GM12801 (cell line): ENCODE results near the gene CGNL1.

Source experiments
- TF ChIP-seq, protein P1 (sequence below): IDR thresholded peaks from one replicate; pipeline ENCODE4 v1.5.1; 2011; ENCODE audit warnings: control low read depth; ENCODE audit not compliant: insufficient read length; ENCODE audit errors: extremely low read depth

CGNL1 gene

DNA sequence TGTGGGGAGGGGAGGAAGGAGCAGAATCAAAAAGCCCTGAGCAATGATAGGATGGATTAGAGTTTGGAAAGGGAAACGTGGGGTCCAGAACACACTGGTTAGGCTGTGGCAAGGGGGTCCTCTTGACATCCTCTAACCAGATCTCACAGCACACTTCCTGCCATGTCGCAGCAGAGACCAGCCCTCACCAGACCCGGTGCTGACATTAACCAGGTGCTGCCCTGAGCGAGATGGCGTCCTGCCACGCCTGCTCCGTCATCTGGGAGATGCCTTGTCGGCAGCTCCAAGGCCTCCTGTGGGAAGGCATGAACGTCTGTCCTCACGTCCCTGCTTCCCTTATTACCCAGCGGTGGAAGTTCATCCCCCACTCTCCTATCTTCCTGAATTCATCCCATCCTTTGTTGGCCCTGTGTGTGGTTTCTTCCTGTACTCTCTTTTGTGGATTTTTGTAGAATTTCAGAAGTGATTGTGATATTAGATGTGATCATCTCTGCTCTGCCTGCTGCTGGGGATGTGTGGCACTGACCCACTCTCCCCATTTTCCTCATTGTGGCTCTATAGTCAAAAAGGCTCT, 186.0 kb downstream of the CGNL1 start:
- TF ChIP-seq, protein P1, sequence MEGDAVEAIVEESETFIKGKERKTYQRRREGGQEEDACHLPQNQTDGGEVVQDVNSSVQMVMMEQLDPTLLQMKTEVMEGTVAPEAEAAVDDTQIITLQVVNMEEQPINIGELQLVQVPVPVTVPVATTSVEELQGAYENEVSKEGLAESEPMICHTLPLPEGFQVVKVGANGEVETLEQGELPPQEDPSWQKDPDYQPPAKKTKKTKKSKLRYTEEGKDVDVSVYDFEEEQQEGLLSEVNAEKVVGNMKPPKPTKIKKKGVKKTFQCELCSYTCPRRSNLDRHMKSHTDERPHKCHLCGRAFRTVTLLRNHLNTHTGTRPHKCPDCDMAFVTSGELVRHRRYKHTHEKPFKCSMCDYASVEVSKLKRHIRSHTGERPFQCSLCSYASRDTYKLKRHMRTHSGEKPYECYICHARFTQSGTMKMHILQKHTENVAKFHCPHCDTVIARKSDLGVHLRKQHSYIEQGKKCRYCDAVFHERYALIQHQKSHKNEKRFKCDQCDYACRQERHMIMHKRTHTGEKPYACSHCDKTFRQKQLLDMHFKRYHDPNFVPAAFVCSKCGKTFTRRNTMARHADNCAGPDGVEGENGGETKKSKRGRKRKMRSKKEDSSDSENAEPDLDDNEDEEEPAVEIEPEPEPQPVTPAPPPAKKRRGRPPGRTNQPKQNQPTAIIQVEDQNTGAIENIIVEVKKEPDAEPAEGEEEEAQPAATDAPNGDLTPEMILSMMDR: no peak

DNA sequence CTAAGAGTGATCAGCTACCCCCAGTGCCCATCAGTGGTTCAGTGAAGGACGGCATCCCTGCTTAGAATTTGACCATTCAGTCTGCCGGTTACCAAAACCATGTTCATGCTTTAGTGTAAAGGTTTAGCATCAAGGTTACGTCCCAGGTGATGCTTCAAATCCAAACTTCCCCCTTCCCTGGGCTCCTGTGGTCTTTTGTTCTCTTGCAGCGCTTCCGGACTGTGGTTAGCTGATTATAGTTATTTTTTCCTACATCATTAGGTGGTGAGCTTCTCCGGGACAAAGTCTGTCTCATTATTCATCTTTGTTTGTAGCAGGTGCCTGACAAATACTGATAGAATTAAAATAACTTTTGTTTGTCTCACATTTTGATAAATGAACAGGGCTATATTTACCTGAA, 187.1 kb downstream of the CGNL1 start:
- TF ChIP-seq, protein P1: no peak

DNA sequence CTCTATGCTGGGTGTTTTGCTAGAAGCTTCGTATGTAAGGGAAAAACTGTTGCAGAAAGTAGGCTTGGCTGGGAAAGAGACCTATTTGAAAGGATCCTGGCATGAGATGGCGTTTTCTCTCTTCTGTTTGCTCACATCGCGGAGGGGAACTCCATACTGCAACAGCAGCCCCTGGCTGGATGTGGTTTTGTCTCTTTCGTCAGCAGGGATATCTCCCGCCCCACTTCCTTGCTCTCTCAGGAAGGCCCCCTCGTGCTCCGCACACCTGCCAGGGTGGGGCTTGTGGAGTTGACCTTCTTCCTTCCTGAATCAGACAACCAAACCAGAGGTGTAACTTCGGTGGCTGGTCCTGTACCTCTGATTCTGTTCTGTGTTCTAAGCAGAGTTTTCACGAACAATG, 189.0 kb downstream of the CGNL1 start:
- TF ChIP-seq, protein P1: no peak

DNA sequence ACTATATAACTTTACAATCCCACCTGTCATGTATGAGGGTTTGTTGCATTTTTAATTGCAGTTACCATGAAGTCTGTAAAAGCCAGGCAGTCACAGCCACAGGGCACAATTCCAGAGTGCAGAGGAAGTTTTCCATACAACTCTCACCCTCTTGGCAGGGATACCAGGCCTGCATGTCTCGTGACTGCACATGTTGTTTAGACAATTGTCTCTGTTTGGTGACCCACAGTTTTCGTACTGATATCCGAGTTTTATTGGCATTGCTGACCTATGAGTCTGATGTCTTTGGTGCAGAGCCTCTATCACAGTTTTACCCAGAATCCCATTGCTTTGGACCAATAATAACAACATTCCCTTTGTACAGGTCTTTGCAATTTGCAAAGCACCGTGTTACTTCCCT, 190.5 kb downstream of the CGNL1 start:
- TF ChIP-seq, protein P1: no peak

DNA sequence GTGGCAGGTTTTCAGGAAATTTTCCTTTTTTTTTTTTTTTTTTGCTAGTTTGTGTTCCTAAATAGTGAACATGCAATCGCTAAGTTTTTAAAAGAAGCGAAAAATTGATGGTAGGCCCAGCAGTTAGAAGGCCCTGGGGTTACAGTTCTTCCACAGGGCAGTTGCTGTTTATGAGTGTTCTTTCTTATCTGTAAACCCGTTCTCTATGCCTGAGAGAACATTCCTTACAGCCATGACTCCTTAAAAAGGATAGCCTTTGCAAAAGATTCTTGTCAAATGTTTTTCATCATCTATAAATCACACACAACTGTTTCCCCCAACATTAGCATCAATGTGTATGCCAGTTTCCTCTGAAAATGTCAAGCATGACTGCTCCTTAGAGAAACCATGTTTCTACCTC, 191.6 kb downstream of the CGNL1 start:
- TF ChIP-seq, protein P1: no peak

DNA sequence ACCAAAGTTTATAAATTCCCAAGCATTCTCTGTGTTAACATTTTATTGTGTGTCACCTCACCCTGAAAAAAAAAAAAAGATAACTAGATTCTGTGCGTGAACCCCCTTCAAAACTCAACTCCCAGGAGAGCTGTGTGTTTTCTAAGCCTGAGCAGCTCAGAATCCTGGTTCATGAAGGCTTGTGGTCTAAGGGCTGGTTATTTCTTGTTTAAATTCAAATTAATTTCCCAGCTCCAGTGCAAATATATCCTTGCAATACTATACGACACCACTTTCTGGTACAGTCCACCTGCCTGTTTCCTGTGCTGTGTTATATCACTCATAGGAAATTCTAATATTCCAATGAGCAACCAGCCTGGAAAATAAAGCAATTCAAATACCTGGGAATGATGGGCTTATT, 192.0 kb downstream of the CGNL1 start:
- TF ChIP-seq, protein P1: no peak

DNA sequence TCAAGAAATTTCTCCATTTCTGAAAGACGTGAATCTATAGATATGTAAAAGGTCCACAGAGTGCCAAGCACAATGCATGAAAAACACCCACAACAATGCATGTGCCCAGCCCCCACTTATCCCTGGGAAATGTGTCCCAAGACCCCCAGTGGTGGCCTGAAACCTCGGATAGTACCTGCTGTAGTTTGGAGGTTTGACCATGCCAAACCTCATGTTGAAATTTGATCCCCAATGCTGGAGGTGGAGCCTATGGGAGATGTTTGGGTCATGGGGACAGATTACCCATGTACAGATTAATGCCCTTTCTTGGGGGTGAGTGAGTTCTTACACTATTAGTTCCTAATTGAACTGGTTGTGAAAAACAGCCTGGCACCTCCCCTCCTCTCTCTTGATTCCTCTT, 194.0 kb downstream of the CGNL1 start:
- TF ChIP-seq, protein P1: no peak
